ENCODE results near the gene ZNF518A. TPM values are rescaled to one million over a fixed set of nuclear protein-coding genes. Genes with fewer than 3 reads are reported as not detected.

The ZNF518A gene
- total and polyA plus RNA-seq, 10 of the 15 experiments (the other 5 are each of a cell fraction or from before 2014, with no cell fraction given): 3.7 to 24.4 (median 15.4) TPM

- TF ChIP-seq SKIL (IDR thresholded peaks at IDR 0.05; ENCODE audit: low read depth, poor library complexity, severe bottlenecking) (no peak), HDGF (IDR thresholded peaks at IDR 0.05) (0 out of 2 replicates have a peak, but pooled peaks have one; percentile 13), ZNF274 (IDR thresholded peaks at IDR 0.05; ENCODE audit: insufficient read depth, insufficient read length) (no peak), ZBTB11 (CRISPR knock-in tag; IDR thresholded peaks at IDR 0.05) (peak; percentile 77), ZNF217 (IDR thresholded peaks at IDR 0.05) (no peak), TBL1XR1 (IDR thresholded peaks at IDR 0.05; ENCODE audit: low read depth, low read length) (peak; percentile 44), RELA (IDR thresholded peaks at IDR 0.05; ENCODE audit: borderline replicate concordance, partially characterized antibody) (peak; percentile 31), TCF12 (IDR thresholded peaks at IDR 0.05; ENCODE audit: low read depth, low read length) (peak; percentile 94), EZH2 (IDR thresholded peaks at IDR 0.05; ENCODE audit: borderline replicate concordance, control insufficient read depth, low read depth, low read length) (no peak), IKZF1 (conservative IDR thresholded peaks at IDR 0.05) (peak; percentile 88), CHD1 (IDR thresholded peaks at IDR 0.05; ENCODE audit: low read depth, low read length) (0 out of 2 replicates have a peak, but pooled peaks have one; percentile 76), TARDBP (IDR thresholded peaks at IDR 0.05; ENCODE audit: borderline replicate concordance) (peak; percentile 80; the same call in 1 of the 2 replicates), ELK1 (IDR thresholded peaks at IDR 0.05; ENCODE audit: low read depth, low read length) (peak; percentile 98), SIX5 (IDR thresholded peaks at IDR 0.05; ENCODE audit: low read depth, low read length, severe bottlenecking) (peak; percentile 34), FOS (IDR thresholded peaks at IDR 0.05; ENCODE audit: borderline replicate concordance, extremely low read depth, insufficient read length) (no peak), ASH2L (IDR thresholded peaks at IDR 0.05; ENCODE audit: borderline replicate concordance, low read depth) (no peak), YBX1 (IDR thresholded peaks at IDR 0.05) (no peak), NR2C2 (IDR thresholded peaks at IDR 0.05; ENCODE audit: borderline replicate concordance, control insufficient read depth, insufficient read length, low read depth) (no peak), HSF1 (IDR thresholded peaks at IDR 0.05; ENCODE audit: low read depth, low read length) (0 out of 2 replicates have a peak, but pooled peaks have one; percentile 54), BCL3 (IDR thresholded peaks at IDR 0.05; ENCODE audit: borderline replicate concordance, insufficient read depth, low read depth, low read length, poor library complexity, severe bottlenecking) (no peak)
These were observed 40.2 kb upstream of the ZNF518A start (continued) for GRCh38 chr10:96089670-96090462.

Measured in GM12878 (cell line).